MM.1S (cell line): ENCODE data around the gene MMP19.

ENCODE experiments used
- CTCF ChIP-seq: fragments of 300-600 bp; sonication (generic); IDR thresholded peaks from 2 replicates; pipeline ENCODE4 v1.5.1; 2016; ENCODE audit warnings: antibody characterized with exemption, low read length, mixed read lengths
- EZH2 ChIP-seq: fragments of 300-600 bp; sonication (generic); optimal IDR thresholded peaks from 2 replicates; pipeline ENCODE3; 2017; ENCODE audit warnings: low read depth, mild to moderate bottlenecking, antibody characterized with exemption, low read length, mixed read lengths
- EZH2phosphoT487 ChIP-seq: fragments of 300-600 bp; sonication (generic); IDR thresholded peaks from 2 replicates; pipeline ENCODE4 v1.6.1; 2018; ENCODE audit warnings: antibody characterized with exemption, low read length

- no peak for TF ChIP-seq CTCF
- TF ChIP-seq EZH2, result no peak
- no peak for TF ChIP-seq EZH2phosphoT487
Measured at GRCh38 chr12:55829967-55830600, 12.7 kb downstream of the MMP19 start.
